ENCODE results near the gene CASD1.

DNA sequence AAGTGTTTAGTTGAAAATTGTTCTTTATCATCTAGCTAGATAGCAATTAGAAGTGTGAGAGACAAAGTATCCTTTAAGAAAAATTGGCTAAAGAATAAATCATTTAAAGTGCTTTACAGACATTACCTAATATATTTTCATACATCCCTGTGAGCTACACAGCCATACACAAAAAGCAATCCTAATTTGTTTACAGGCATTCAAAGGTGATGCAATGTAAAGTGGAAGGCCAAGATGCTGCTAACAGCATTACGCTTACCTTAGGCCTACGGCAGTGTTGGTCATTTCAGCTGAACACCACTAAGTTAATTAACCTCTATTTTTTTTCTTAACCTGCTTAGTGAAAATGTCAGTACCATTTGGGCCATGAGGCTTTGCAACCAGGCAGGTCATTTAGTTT lies 10.7 kb upstream of the CASD1 start:
- TF ChIP-seq, protein P1, sequence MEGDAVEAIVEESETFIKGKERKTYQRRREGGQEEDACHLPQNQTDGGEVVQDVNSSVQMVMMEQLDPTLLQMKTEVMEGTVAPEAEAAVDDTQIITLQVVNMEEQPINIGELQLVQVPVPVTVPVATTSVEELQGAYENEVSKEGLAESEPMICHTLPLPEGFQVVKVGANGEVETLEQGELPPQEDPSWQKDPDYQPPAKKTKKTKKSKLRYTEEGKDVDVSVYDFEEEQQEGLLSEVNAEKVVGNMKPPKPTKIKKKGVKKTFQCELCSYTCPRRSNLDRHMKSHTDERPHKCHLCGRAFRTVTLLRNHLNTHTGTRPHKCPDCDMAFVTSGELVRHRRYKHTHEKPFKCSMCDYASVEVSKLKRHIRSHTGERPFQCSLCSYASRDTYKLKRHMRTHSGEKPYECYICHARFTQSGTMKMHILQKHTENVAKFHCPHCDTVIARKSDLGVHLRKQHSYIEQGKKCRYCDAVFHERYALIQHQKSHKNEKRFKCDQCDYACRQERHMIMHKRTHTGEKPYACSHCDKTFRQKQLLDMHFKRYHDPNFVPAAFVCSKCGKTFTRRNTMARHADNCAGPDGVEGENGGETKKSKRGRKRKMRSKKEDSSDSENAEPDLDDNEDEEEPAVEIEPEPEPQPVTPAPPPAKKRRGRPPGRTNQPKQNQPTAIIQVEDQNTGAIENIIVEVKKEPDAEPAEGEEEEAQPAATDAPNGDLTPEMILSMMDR (conservative IDR thresholded peaks at IDR 0.05 in 1 of 2, IDR thresholded peaks at IDR 0.05 in 1 of 2; ENCODE audit: extremely low read depth in 1 of 2, insufficient read depth in 1 of 2, low read depth in 1 of 2, low read length in 2 of 2): no peak
- TF ChIP-seq EZH2 (IDR thresholded peaks at IDR 0.05; ENCODE audit: borderline replicate concordance, low read length): no peak
